Measurements from ENCODE around the gene SIRT7. TPM values are rescaled to one million over a fixed set of nuclear protein-coding genes. Genes with fewer than 3 reads are reported as not detected.

SIRT7 gene
- total and polyA plus RNA-seq, 2 donors (not counting 3 experiments of a cell fraction or from before 2014, with no cell fraction given), result 11.6 to 28.8 TPM

DNA sequence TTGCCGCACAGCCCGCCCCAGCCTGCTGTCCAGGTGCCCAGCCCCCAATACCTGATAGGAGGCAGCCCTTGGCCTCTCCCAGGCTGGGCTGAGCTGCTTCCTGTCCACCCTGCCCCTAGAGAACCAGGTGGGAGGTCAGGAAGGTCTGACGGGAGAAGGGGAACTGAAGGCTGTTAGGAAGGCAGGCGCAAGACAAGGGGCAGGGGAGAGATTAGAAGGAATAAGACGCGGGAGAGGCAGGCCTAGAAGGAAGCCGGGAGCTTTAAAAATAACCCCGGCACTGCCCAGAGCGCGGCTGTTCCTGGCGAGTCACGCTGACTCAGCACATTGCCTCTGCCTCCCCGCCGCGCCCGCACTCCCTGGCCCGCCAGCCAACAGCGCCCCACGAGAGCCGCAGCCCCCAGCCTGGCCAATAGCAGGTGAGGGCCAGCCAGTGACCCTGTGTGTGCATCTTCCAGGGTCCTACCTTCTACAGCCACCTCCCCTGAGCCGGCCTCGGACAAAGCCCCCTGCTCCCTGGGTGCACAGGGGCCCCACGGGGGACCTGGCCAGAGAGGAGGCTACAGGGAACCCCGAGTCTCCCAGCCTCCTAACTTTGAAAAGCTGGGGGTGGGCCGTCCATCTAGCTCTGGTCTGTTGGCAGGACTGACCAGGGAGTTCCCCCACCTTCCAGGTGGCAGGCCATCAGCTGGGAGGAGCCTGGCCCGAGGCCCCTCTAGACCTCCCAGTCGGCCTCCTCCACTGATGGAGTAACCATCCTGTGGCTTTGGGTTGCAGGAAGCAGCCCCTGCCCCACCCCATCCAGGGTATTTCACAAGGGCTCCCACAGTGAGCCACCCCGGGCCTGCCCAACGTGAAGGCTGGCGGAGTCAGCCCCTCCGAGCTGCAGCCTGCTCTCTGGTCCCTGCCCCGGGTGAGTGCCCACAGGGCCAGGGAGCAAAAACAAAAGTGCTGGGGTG lies 5.6 kb upstream of the SIRT7 start:
- Histone ChIP-seq H3K27ac (ENCODE audit: insufficient read depth, low read depth, low read length) (peak overlapping the region; percentile 53), H3K4me1 (ENCODE audit: control insufficient read depth, extremely low read depth, insufficient read depth, low read length) (peaks cover 17% of the 10 kb centered on the region), H3K9me1 (replicated peaks; ENCODE audit: control insufficient read depth, extremely low read depth, insufficient read depth, low read length) (no peaks in the 10 kb centered on the region), H3K79me2 (ENCODE audit: control insufficient read depth, insufficient read depth, low read length) (peaks cover 71% of the 10 kb centered on the region), H3K36me3 (ENCODE audit: control insufficient read depth in 2 of 2, extremely low read depth in 1 of 2, insufficient read depth in 2 of 2, low read length in 2 of 2) (peaks cover 0 to 26% of the 10 kb centered on the region in 2 experiments), H2AFZ (ENCODE audit: low read depth, low read length) (no peak overlapping the region), H3K9me3 (replicated peaks; ENCODE audit: control insufficient read depth, insufficient read depth, low read length) (no peaks in the 10 kb centered on the region), H3K4me2 (ENCODE audit: insufficient read depth, low read length) (peak overlapping the region; percentile 35), H3K4me3 (replicated peaks in 1 of 3; ENCODE audit: insufficient read depth in 1 of 3, low read depth in 1 of 3, low read length in 3 of 3) (no peak overlapping the region), H4K20me1 (replicated peaks; ENCODE audit: control insufficient read depth, extremely low read depth, insufficient read depth, low read length) (no peaks in the 10 kb centered on the region), H3K9ac (replicated peaks; ENCODE audit: extremely low read depth, insufficient read depth, low read length) (peak overlapping the region; percentile 45), H3K27me3 (ENCODE audit: control insufficient read depth in 2 of 2, insufficient read depth in 2 of 2, low read length in 2 of 2) (no peaks in the 10 kb centered on the region)
- no peak for DNase-seq (ENCODE audit: low read depth, low spot score)
- dilution Hi-C loops (cut with MboI; ENCODE audit: extremely low pct_ligation_motif_present, low sequenced_read_pairs) (no loop called here), intact Hi-C loops (cut with micrococcal nuclease) (no loop called here)
- ChIA-PET CTCF (interaction anchor here (1.3 to 1.6 kb wide), 2 partner anchors 13 to 36 kb away, joined by 4 to 5 read pairs; partner anchors contain the start of gene PCYT2), POLR2A (interaction anchor here (0.8 kb wide), 1 partner anchor 43 kb away, joined by 4 read pairs; no protein-coding TSS in a partner anchor)
- TF ChIP-seq MYC (IDR thresholded peaks at IDR 0.05; ENCODE audit: low read depth, low read length), result no peak
- no peak for TF ChIP-seq POLR2AphosphoS5 (IDR thresholded peaks at IDR 0.05; ENCODE audit: insufficient read depth, low read depth, low read length)
- TF ChIP-seq EZH2 (IDR thresholded peaks at IDR 0.05; ENCODE audit: borderline replicate concordance, low read depth, low read length, severe bottlenecking), result no peak
- TF ChIP-seq FOS (IDR thresholded peaks at IDR 0.05; ENCODE audit: borderline replicate concordance, insufficient read depth, low read length), result no peak
- no peak for TF ChIP-seq JUN (IDR thresholded peaks at IDR 0.05; ENCODE audit: borderline replicate concordance, insufficient read depth, insufficient read length, low read depth)
- TF ChIP-seq MAX (IDR thresholded peaks at IDR 0.05; ENCODE audit: insufficient read depth, insufficient read length), result no peak
- TF ChIP-seq, protein P1, sequence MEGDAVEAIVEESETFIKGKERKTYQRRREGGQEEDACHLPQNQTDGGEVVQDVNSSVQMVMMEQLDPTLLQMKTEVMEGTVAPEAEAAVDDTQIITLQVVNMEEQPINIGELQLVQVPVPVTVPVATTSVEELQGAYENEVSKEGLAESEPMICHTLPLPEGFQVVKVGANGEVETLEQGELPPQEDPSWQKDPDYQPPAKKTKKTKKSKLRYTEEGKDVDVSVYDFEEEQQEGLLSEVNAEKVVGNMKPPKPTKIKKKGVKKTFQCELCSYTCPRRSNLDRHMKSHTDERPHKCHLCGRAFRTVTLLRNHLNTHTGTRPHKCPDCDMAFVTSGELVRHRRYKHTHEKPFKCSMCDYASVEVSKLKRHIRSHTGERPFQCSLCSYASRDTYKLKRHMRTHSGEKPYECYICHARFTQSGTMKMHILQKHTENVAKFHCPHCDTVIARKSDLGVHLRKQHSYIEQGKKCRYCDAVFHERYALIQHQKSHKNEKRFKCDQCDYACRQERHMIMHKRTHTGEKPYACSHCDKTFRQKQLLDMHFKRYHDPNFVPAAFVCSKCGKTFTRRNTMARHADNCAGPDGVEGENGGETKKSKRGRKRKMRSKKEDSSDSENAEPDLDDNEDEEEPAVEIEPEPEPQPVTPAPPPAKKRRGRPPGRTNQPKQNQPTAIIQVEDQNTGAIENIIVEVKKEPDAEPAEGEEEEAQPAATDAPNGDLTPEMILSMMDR (IDR thresholded peaks at IDR 0.05; ENCODE audit: extremely low read depth in 1 of 2, insufficient read depth in 1 of 2, low read depth in 1 of 2, low read length in 2 of 2), result no peak
- TF ChIP-seq POLR2A (IDR thresholded peaks at IDR 0.05; ENCODE audit: low read depth, low read length), result no peak
- no peak for TF ChIP-seq GATA2 (IDR thresholded peaks at IDR 0.05; ENCODE audit: insufficient read depth, insufficient read length, low read depth, low read length)
- no TSS peak for BruUV-seq (replicated peaks)
- FAIRE-seq, result no peak
